Osteocyte (in vitro differentiated cells): ENCODE data around the gene SFT2D2. TPM values are rescaled to one million over a fixed set of nuclear protein-coding genes. Genes with fewer than 3 reads are reported as not detected.
A peak's percentile ranks its signal among the peaks of the same experiment; 100 is the strongest.

Experiments used
- DNase-seq: peaks from one replicate; pipeline ENCODE4 v3.0.0; 2021; ENCODE audit warnings: mixed read lengths; ENCODE audit not compliant: unreplicated experiment; ENCODE audit errors: extremely low spot score
- H3K27ac Mint-ChIP-seq: one replicate; pipeline ENCODE4 v1.8.0; 2021; ENCODE audit warnings: mild to moderate bottlenecking, mixed read lengths; ENCODE audit not compliant: unreplicated experiment
- H3K27me3 Mint-ChIP-seq: one replicate; pipeline ENCODE4 v1.8.0; 2021; ENCODE audit warnings: mixed read lengths; ENCODE audit not compliant: unreplicated experiment
- H3K36me3 Mint-ChIP-seq: one replicate; pipeline ENCODE4 v1.8.0; 2021; ENCODE audit warnings: mixed read lengths; ENCODE audit not compliant: unreplicated experiment
- H3K4me1 Mint-ChIP-seq: one replicate; pipeline ENCODE4 v1.8.0; 2021; ENCODE audit warnings: mixed read lengths; ENCODE audit not compliant: unreplicated experiment
- H3K4me3 Mint-ChIP-seq: one replicate; pipeline ENCODE4 v1.8.0; 2021; ENCODE audit warnings: mild to moderate bottlenecking, moderate library complexity, mixed read lengths; ENCODE audit not compliant: unreplicated experiment
- H3K9me3 Mint-ChIP-seq: one replicate; pipeline ENCODE4 v1.8.0; 2021; ENCODE audit warnings: mixed read lengths; ENCODE audit not compliant: unreplicated experiment
- total RNA-seq: library from RNA; stranded (reverse); gene quantifications from 2 replicates; pipeline ENCODE4 v1.2.1, GENCODE V29; 2021
- TF ChIP-seq, protein P1 (sequence below): fragments of 200-600 bp; sonication (generic); IDR thresholded peaks from 2 replicates; pipeline ENCODE4 v1.5.0; 2021; ENCODE audit warnings: antibody characterized with exemption, mild to moderate bottlenecking, moderate library complexity

SFT2D2 gene
- total RNA-seq, 1 donor from 2014 or later = 93.0 TPM

DNA sequence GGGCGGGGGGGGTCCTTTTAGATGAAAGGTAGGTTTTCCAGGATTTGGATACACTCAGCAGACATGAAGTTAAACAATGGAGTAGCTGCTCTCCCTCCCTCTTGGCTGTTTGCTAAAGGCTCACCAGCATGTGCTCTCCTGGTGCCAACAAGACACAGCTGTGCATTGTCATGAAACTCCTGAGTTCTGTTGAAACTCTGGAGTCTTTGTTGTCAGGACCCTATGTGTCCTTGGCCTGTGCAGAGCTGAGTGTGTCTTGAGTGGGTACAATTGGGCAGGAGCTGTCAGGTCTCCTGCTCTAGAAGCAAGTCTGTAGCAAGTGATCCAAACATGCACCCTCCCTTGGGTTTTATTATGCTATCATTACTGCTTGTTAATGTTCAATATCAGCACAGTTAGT, 67.6 kb downstream of the SFT2D2 start:
- H3K4me3 Mint-ChIP-seq = no peak overlapping the region
- TF ChIP-seq, protein P1, sequence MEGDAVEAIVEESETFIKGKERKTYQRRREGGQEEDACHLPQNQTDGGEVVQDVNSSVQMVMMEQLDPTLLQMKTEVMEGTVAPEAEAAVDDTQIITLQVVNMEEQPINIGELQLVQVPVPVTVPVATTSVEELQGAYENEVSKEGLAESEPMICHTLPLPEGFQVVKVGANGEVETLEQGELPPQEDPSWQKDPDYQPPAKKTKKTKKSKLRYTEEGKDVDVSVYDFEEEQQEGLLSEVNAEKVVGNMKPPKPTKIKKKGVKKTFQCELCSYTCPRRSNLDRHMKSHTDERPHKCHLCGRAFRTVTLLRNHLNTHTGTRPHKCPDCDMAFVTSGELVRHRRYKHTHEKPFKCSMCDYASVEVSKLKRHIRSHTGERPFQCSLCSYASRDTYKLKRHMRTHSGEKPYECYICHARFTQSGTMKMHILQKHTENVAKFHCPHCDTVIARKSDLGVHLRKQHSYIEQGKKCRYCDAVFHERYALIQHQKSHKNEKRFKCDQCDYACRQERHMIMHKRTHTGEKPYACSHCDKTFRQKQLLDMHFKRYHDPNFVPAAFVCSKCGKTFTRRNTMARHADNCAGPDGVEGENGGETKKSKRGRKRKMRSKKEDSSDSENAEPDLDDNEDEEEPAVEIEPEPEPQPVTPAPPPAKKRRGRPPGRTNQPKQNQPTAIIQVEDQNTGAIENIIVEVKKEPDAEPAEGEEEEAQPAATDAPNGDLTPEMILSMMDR = no peak

DNA sequence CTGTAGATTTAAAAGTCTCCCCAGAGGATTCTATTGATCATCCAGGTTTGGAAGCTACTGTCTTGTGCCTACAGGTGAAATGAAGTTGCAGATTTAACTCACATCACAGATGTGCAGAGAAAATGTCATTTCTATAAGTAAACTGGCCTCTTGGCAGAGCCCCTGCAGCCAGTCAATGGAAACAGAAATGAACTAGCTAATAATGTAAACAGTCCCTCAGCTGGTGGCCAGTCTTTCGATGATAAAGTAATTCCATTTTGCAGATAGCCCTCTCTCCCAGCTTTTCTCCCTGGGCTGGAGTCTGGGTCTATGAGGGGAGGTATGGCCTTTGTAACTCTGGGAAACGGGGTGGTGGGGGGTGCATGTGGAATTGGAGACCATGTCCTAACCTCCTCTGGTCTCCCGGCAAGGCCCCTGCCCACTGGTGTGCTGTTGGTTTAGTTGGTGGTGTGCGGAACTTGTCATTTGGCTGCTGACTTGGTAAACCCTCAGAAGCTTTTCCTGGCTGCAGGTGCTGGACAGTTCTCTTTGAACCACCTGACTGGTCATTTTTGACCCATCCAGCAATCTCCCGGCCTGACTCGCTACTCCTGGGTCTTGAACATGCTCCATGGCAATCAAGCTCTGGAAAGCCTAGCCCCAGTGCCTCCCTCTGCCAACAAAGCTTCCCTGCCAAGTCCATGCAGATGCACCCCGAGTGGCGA, 69.8 kb downstream of the SFT2D2 start:
- no peak for DNase-seq
- Mint-ChIP-seq H3K27me3 (no peaks in the 10 kb centered on the region), H3K4me3 (no peak overlapping the region), H3K9me3 (no peaks in the 10 kb centered on the region), H3K36me3 (peaks cover 2% of the 10 kb centered on the region), H3K27ac (no peak overlapping the region), H3K4me1 (peaks cover 3% of the 10 kb centered on the region)
- TF ChIP-seq, protein P1 = no peak

More for the DNA sequence above, 67.6 kb downstream of the SFT2D2 start:
- Mint-ChIP-seq H3K36me3 (peaks cover 2% of the 10 kb centered on the region), H3K27ac (no peak overlapping the region), H3K4me1 (no peaks in the 10 kb centered on the region), H3K27me3 (no peaks in the 10 kb centered on the region), H3K9me3 (no peaks in the 10 kb centered on the region)
- no peak for DNase-seq

DNA sequence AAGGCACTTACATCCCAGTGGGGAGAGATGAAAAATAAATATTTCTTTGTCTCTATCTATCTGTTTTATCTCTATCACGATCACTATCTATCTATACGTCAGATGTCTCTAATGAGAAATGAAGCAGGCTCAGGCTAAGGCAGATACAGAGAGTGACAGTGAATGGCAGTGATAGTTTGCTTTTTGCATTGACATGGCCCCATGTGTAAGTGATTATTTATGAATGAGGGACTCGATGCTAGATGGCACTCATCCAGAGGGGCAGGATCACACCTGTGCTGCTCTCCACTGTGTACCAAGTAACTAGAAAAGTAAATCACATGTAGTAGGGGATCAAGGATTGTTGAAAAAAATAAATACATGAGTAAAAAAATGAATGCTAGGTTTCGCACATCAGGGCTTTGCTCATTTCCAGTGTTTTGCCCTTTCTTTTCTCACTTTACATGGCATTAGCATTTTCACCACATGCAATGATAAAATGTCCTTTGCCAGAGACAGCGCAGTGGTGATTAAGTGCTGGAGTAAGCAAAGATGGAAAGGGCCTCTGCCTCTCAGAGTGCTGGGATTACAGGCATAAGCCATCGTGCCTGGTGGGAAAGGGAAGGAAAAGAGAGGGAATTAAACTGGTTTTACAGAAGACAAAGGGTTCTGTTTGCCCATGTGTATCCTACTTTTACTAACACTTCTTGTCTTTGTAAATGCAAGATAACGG, 71.4 kb downstream of the SFT2D2 start:
- Mint-ChIP-seq H3K4me3 (no peak overlapping the region), H3K27me3 (no peaks in the 10 kb centered on the region), H3K27ac (no peak overlapping the region), H3K9me3 (no peaks in the 10 kb centered on the region), H3K36me3 (peaks cover 2% of the 10 kb centered on the region), H3K4me1 (peaks cover 19% of the 10 kb centered on the region)
- DNase-seq = no peak
- TF ChIP-seq, protein P1 = no peak

DNA sequence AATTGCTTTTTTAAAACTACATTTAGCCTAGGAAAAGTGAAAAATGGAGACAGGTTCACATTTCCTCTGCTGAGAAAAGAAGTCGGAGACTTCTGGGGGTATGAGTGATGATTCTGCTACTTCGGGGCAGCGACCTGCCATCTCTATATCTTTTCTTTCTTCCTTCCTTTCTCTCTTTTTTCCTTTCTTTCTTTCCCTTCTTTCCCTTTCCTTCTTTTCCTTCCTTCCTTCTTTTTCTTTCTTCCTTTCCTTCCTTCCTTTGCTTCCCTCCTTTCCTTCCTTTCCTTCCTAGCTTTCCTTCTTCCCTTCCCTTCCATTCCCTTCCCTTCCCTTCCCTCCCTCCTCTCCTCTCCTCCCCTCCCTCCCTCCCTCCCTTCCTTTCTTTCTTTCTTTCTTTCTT, 72.6 kb downstream of the SFT2D2 start:
- TF ChIP-seq, protein P1 = no peak
- H3K27me3 Mint-ChIP-seq = no peaks in the 10 kb centered on the region
- no peak for DNase-seq
- H3K4me1 Mint-ChIP-seq = peaks cover 30% of the 10 kb centered on the region
- H3K36me3 Mint-ChIP-seq = peaks cover 2% of the 10 kb centered on the region
- no peak overlapping the region for H3K27ac Mint-ChIP-seq
- H3K4me3 Mint-ChIP-seq = no peak overlapping the region
- H3K9me3 Mint-ChIP-seq = no peaks in the 10 kb centered on the region

DNA sequence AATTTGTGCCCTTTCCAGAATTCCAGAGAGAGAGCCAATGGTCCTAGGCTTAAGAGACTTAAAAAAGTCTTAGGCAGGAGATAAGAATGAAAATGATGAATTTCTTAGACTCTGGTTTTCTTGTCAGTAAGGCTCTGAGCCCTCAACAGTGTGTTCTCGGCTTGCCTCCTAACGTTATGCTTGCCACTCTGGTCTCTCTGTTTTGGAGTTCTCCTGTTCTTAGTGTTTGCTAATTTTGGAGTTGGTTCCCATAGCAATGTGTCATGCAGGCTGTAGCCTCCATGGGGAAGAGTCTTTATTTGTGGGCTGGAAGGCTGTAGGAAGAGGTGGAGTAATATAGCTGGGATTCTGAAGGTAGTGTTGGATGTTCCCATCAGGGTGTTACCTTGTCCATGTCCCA, 74.8 kb downstream of the SFT2D2 start:
- TF ChIP-seq, protein P1 = no peak
- Mint-ChIP-seq H3K4me3 (no peak overlapping the region), H3K36me3 (peaks cover 4% of the 10 kb centered on the region), H3K27ac (peak overlapping the region; percentile 19), H3K9me3 (peaks cover 2% of the 10 kb centered on the region), H3K4me1 (peaks cover 45% of the 10 kb centered on the region), H3K27me3 (no peaks in the 10 kb centered on the region)
- no peak for DNase-seq
